Immature natural killer cell (primary cell): ENCODE results near the gene HSPB6. TPM values are rescaled to one million over a fixed set of nuclear protein-coding genes. Genes with fewer than 3 reads are reported as not detected.
"Not testable (repeated sequence)": the region's sequence is repeated elsewhere in the genome, so short reads cannot be mapped to it uniquely, and the experiment has no call there.

ENCODE experiments used
- DNase-seq, 3 donors: peaks; one replicate each; pipeline ENCODE4 v3.0.0; 2022; ENCODE audit warnings: mixed read lengths in 1 of 3
- H3K27ac Mint-ChIP-seq, 6 donors: one replicate each; pipeline ENCODE4 v1.8.0; 2020; ENCODE audit warnings: mixed read lengths in 6 of 6, mild to moderate bottlenecking in 5 of 6, inconsistent platforms in 4 of 6, moderate library complexity in 3 of 6
- H3K27me3 Mint-ChIP-seq, 3 donors: one replicate each; pipeline ENCODE4 v1.8.0; 2020 to 2021; ENCODE audit warnings: low read depth in 3 of 3, mild to moderate bottlenecking in 3 of 3, mixed read lengths in 3 of 3, moderate library complexity in 3 of 3, inconsistent platforms in 1 of 3
- H3K36me3 Mint-ChIP-seq, 3 donors: one replicate each; pipeline ENCODE4 v1.8.0; 2020; ENCODE audit warnings: mixed read lengths in 3 of 3, inconsistent platforms in 2 of 3, mild to moderate bottlenecking in 2 of 3
- H3K4me1 Mint-ChIP-seq, 2 donors: one replicate each; pipeline ENCODE4 v1.8.0; 2020; ENCODE audit warnings: inconsistent platforms in 2 of 2, mild to moderate bottlenecking in 2 of 2, mixed read lengths in 2 of 2, moderate library complexity in 1 of 2
- H3K4me3 Mint-ChIP-seq, 5 donors: one replicate each; pipeline ENCODE4 v1.8.0; 2020; ENCODE audit warnings: mild to moderate bottlenecking in 5 of 5, mixed read lengths in 5 of 5, inconsistent platforms in 3 of 5, moderate library complexity in 3 of 5
- H3K9me3 Mint-ChIP-seq, 6 donors: one replicate each; pipeline ENCODE4 v1.8.0; 2020; ENCODE audit warnings: mild to moderate bottlenecking in 6 of 6, mixed read lengths in 6 of 6, inconsistent platforms in 4 of 6, moderate library complexity in 3 of 6
- polyA plus RNA-seq, 3 donors: library from polyadenylated mRNA; unstranded; fragments of 300-500 nt; fragmentation: Illumina TruSeq; gene quantifications; one replicate each; pipeline ENCODE4 v1.2.3, GENCODE V29; 2021

Gene HSPB6, protein sequence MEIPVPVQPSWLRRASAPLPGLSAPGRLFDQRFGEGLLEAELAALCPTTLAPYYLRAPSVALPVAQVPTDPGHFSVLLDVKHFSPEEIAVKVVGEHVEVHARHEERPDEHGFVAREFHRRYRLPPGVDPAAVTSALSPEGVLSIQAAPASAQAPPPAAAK
- polyA plus RNA-seq: not detected

DNA sequence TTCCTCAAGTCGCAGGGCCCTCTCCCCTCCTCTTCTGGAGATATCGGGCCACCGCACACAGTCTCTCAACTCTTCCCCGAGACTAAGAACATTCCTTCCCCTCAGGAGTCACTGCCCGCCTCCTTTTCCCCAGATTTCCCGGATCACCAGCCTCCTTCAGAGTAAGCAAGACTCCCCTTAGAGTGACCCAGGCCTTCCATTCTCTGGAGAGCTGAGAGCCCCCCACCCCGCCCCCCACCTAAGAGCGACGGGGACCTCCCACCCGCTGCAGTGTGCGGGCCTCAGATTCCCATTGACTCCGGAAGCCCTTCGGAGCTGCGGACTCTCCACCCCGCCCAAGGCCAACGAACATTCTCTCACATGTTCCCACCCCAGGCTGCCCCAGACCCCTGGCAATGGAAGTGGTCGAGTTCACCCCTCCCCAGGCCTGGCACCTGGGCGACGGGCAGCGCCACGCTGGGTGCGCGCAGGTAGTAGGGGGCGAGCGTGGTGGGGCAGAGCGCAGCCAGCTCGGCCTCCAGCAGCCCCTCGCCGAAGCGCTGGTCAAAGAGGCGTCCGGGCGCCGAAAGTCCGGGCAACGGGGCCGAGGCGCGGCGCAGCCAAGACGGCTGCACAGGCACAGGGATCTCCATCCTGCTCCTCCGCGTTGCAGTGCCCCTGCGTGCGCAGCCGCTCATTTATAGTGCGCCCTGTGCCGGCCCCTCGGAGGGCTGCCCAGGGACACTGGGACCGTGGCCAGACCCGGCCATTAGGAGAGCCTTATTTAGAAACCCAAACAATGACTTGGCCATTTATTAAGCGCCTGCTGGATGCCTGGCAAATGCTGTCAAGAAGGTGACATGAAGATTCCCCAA, at the start of gene HSPB6:
TSS of gene HSPB6 (minus strand) at position 653 of the 854 bp plus-strand sequence. CDS start at position 632, 21 bp downstream.
- peak within 1 kb of the TSS; percentile 88 to 98 (median 94) for H3K4me3 Mint-ChIP-seq

DNA sequence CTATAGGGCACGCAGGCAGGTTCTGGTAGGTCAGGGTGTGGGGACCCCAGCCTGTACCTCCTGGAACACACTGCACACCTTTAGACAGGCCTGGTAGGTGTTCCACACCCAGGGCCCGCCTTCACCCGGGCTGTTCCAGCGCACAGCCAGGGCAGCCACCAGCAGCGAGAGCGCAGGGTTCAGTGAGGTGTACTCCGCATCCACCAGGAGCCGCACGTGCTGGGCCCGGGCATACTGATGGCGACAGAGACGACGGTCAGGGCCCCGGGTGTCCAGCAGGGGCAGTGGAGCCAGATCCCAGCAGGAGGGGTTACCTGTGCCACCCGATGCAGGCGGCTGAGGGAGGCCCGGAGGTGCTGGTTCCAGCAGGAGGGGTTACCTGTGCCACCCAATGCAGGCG, 49.8 kb upstream of the HSPB6 start:
- no peak for DNase-seq
- Mint-ChIP-seq H3K27me3 (peaks cover 0 to 8% (median 3%) of the 10 kb centered on the region in 3 donors), H3K4me1 (peaks cover 20 to 26% of the 10 kb centered on the region in 2 donors), H3K4me3 (no peak overlapping the region), H3K9me3 (no peaks in the 10 kb centered on the region), H3K36me3 (no peaks in the 10 kb centered on the region), H3K27ac (no peak overlapping the region)

More for the DNA sequence above, at the start of gene HSPB6:
- Mint-ChIP-seq H3K9me3 (no peaks in the 10 kb centered on the region), H3K27ac (peak within 1 kb of the TSS; percentile 85 to 98 (median 94)), H3K36me3 (peaks cover 0 to 19% (median 3%) of the 10 kb centered on the region in 3 donors), H3K27me3 (peaks cover 7 to 12% (median 9%) of the 10 kb centered on the region in 3 donors), H3K4me1 (peaks cover 25 to 32% of the 10 kb centered on the region in 2 donors)
- DNase-seq: no peak

DNA sequence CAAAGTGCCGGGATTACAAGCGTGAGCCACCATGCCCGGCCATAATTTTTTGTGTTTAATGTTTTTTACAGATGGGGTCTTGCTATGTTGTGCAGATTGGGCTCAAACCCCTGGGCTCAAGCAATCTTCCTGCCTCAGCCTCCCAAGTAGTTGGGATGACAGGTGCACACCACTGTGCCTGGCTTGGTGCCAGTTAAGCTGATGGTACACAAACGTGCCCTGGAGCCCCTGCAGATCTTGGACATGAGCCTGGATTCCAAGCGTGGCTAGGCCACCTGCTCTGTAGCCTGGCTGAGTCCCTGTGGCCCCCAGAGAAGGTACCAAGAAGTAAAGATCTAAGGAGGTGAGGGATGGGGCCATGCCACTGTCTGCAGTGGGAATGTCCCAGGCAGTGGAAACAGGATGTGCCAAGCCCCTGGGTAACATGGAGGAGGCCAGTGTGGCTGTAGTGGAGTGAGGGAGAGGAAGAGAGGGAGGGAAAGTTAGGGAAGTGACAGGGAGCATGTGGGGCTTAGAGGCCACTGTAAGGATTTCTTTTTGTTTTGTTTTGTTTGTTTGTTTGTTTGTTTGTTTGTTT, 48.8 kb upstream of the HSPB6 start:
- Mint-ChIP-seq H3K27ac (no peak overlapping the region), H3K4me1 (peaks cover 20 to 26% of the 10 kb centered on the region in 2 donors), H3K9me3 (no peaks in the 10 kb centered on the region), H3K27me3 (peaks cover 0 to 8% (median 2%) of the 10 kb centered on the region in 3 donors), H3K4me3 (no peak overlapping the region), H3K36me3 (no peaks in the 10 kb centered on the region)
- no peak for DNase-seq

DNA sequence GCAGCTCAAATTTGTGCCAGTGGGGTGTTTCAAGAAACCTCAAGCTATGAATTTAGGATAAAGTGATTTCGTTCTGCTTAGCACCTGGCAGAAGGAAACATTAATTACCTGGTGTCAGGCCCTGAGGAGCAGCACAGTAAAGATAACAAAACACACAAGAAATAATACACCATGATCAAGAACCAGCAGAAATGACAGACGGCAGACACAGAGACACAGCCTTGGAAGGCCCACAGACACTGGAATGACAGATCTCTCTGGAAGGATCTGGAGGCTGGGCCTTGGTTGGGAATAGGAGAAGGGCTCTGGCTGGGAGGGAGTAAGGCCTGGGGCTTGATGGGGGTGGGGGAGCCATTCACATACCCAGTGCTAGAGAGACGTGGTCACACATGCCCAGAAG, 45.0 kb upstream of the HSPB6 start:
- DNase-seq: no peak
- Mint-ChIP-seq H3K36me3 (no peaks in the 10 kb centered on the region), H3K4me3 (peak overlapping the region in 1 of 5 donors; percentile 5), H3K4me1 (peaks cover 20 to 30% of the 10 kb centered on the region in 2 donors), H3K27ac (peak overlapping the region in 1 of 6 donors; percentile 6), H3K27me3 (peaks cover 5 to 7% (median 5%) of the 10 kb centered on the region in 3 donors), H3K9me3 (no peaks in the 10 kb centered on the region)

DNA sequence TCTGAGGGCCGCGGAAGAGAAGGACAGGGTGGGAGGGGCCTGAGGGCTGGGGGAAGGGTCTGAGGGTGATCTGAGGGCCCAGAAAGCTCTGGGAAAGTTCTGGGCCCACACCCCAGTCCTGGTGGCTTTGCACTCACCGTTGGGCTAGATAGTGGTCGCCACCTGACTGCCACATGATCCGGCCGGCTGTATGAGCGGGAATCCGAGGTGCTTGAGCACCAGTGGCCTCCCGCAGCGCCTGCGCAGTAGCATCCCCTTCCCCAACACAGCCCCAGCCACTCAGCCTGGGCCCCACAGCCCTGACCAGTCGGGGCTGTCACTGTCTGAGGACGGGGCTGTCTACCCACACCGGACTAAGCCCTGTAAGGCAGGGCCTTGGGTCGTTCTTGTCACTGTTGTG, 40.8 kb upstream of the HSPB6 start:
- peak overlapping the region in 1 of 6 donors; percentile 53 for H3K27ac Mint-ChIP-seq
- H3K4me1 Mint-ChIP-seq: peaks cover 0 to 8% of the 10 kb centered on the region in 2 donors
- peak overlapping the region in 1 of 5 donors; percentile 21 for H3K4me3 Mint-ChIP-seq
- no peaks in the 10 kb centered on the region for H3K36me3 Mint-ChIP-seq
- H3K27me3 Mint-ChIP-seq: peaks cover 3 to 7% (median 5%) of the 10 kb centered on the region in 3 donors
- peak in 1 of 3 donors; percentile 8 for DNase-seq
- no peaks in the 10 kb centered on the region for H3K9me3 Mint-ChIP-seq

DNA sequence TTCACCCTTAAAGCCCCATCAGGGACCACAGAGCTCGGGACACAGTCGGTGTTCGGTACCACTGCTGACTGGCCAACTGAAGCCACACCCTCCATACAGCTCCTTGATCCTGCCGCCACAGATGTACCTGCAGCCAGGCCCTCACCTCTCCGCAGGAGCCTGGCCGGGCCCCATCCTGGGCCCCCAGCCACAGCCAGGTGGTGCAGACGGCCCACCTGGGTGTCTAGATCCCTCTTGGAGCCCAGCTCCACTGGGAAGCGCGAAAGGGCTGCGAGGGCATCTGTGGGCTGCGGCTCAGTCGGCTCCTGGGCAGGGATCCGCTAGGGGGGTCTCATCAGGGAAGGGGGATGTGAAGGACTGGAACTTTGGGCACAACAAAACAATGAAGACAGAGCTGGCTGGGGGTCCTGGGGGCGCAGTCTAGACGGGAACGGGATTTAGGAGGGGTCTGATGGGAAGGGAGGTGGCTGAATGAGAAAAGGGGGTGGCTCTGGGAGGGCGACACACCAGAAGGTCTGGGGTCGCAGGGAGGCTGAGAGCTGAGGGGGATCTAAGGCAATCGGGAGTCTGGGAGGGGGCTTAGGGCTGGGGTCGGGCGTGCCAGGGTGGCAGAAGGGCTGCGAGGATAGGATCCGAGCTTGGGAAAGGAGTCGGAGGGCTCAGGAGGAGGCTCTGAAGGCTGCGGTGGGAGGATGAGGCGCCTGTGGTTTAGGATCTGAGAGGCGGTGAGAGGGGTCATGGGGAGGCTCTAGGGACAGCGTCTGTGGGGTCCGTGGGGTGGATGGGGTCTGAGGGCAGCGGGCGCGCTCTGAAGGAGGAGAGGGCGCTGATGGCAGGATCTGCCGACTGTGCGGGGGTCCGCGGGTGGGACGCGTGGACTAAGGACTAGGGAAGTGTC, 40.1 kb upstream of the HSPB6 start:
- H3K9me3 Mint-ChIP-seq: no peaks in the 10 kb centered on the region
- peaks cover 3 to 9% (median 5%) of the 10 kb centered on the region in 3 donors for H3K27me3 Mint-ChIP-seq
- no peak overlapping the region for H3K27ac Mint-ChIP-seq
- H3K36me3 Mint-ChIP-seq: no peaks in the 10 kb centered on the region
- peak overlapping the region in 2 of 5 donors; percentile 21 to 44 for H3K4me3 Mint-ChIP-seq
- DNase-seq: no peak
- H3K4me1 Mint-ChIP-seq: peaks cover 0 to 6% of the 10 kb centered on the region in 2 donors

DNA sequence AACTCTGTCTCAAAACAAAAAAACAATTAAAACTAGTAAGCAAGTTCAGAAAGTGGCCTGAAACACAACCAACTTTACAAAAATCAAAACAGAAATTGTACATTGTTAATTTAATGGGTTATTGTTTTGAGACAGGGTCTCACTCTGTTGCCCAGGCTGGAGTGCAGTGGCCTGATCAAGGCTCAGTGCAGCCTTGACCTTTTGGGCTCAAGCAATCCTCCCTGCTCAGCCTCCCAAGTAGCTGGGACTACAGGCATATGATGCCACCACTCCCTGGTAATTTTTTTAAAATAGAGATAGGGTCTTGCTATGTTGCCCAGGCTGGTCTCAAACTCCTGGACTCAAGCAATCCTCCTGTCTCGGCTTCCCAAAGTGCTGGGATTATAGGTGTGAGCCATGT, 38.7 kb upstream of the HSPB6 start:
- DNase-seq, H3K27me3 Mint-ChIP-seq, H3K4me3 Mint-ChIP-seq, H3K27ac Mint-ChIP-seq, H3K4me1 Mint-ChIP-seq, H3K9me3 Mint-ChIP-seq, H3K36me3 Mint-ChIP-seq: not testable (repeated sequence)

DNA sequence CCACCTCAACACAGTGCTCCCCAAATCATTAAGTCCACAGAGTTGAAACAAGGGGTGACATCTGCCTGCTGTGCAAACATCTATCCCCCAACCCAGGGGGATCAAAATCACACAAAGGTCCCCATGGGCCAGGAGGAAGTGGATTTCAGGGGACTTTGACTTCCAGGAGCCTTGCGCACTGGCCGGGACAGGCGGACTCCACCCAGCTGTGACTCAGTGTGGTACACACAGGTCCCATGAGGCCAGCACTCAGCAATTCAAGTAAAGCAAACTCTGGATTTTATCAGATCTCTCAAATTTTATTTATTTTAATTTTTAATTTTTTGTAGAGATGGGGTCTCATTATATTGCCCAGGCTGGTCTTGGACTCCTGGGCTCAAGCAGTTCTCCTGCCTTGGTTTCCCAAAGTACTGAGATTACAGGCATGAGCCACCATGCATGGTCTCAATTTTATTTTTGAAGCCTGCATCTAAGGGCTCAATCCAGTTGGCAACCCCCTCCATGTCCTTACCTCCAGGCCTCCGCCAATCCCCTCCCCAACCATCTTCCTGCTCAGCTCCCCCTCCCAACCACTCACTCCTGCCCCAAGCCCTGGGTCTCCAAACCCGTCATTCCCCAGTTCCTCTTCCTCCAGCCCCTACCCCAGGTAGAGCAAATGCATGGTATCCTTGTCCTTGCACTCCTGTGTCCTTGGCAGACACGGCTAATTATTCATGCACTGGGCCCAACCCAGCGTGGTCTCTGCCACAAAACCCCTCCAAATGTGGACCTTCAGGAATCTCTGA, 36.7 kb upstream of the HSPB6 start:
- H3K9me3 Mint-ChIP-seq: no peaks in the 10 kb centered on the region
- peaks cover 3 to 8% (median 5%) of the 10 kb centered on the region in 3 donors for H3K27me3 Mint-ChIP-seq
- H3K4me3 Mint-ChIP-seq: no peak overlapping the region
- no peaks in the 10 kb centered on the region for H3K36me3 Mint-ChIP-seq
- no peak overlapping the region for H3K27ac Mint-ChIP-seq
- no peak for DNase-seq
- H3K4me1 Mint-ChIP-seq: peaks cover 0 to 4% of the 10 kb centered on the region in 2 donors

DNA sequence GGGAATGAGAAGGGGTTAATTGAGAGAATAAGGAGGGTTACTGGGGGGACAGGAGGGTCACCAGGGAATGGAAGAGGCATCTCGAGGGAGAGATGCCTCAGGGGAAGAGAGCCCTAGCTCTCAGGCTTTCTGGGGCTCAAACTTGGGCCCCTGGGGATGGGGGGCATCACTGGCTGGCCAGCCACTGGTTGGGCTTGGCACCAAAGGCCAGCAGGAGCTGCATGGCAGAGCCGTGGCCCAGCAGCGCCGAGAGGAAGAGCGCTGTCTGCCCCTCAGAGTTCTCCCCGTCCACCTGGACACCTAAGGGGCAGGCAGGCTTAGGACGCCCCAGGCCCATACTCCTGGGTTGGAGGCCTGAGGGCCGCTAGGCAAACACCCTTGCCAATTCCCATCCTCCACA, 36.1 kb upstream of the HSPB6 start:
- Mint-ChIP-seq H3K27me3 (peaks cover 3 to 4% (median 3%) of the 10 kb centered on the region in 3 donors), H3K27ac (no peak overlapping the region), H3K4me1 (peaks cover 0 to 4% of the 10 kb centered on the region in 2 donors), H3K4me3 (no peak overlapping the region), H3K9me3 (no peaks in the 10 kb centered on the region), H3K36me3 (no peaks in the 10 kb centered on the region)
- no peak for DNase-seq

DNA sequence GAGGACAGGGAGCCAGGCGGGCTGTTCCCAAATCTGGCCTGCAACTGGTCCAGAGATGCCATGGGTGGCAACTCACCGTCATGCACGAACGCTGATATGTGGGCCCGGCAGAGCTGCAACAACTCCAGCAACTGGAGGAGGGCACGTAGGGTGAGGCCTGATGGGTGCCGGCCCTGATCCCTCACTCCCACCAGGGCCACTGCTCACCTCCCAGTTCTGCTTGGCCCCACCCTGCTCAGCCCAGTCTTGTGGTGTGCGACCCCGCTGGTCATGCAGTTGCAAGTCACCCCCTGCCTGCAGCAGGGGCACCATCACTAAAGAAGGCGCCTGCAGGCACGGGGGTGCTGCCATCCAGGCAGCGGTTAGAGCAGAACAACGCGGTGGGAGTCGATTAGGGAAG, 35.5 kb upstream of the HSPB6 start:
- Mint-ChIP-seq H3K4me3 (no peak overlapping the region), H3K4me1 (peaks cover 0 to 2% of the 10 kb centered on the region in 2 donors), H3K9me3 (no peaks in the 10 kb centered on the region), H3K27me3 (peaks cover 3 to 4% (median 3%) of the 10 kb centered on the region in 3 donors), H3K27ac (no peak overlapping the region), H3K36me3 (no peaks in the 10 kb centered on the region)
- no peak for DNase-seq

DNA sequence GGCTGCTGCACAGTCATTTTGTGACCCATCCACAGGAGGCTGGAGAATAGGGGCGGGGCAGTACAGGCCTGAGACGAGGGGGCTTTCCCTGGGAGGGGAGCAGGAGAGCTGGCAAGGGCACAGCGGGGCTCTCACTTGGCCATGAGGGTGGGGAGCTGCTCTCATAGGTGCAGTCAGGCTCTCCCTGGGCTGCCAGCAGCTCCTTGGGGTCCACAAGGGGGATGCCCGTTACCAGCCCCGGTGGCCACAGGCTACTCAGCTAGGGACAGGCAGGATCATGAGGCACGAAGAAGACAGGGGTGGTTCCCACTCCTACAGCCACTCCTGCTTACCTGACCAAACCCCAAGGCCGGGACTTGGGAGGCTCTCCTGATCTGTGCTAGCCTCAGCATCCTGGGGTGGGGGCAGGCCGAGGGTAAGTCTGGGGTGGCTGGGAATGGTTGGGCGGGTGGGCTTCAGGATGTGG, 35.0 kb upstream of the HSPB6 start:
- DNase-seq: no peak
- Mint-ChIP-seq H3K27me3 (peaks cover under 1 to 4% (median 2%) of the 10 kb centered on the region in 3 donors), H3K27ac (no peak overlapping the region), H3K4me1 (no peaks in the 10 kb centered on the region), H3K36me3 (no peaks in the 10 kb centered on the region), H3K9me3 (no peaks in the 10 kb centered on the region), H3K4me3 (no peak overlapping the region)

DNA sequence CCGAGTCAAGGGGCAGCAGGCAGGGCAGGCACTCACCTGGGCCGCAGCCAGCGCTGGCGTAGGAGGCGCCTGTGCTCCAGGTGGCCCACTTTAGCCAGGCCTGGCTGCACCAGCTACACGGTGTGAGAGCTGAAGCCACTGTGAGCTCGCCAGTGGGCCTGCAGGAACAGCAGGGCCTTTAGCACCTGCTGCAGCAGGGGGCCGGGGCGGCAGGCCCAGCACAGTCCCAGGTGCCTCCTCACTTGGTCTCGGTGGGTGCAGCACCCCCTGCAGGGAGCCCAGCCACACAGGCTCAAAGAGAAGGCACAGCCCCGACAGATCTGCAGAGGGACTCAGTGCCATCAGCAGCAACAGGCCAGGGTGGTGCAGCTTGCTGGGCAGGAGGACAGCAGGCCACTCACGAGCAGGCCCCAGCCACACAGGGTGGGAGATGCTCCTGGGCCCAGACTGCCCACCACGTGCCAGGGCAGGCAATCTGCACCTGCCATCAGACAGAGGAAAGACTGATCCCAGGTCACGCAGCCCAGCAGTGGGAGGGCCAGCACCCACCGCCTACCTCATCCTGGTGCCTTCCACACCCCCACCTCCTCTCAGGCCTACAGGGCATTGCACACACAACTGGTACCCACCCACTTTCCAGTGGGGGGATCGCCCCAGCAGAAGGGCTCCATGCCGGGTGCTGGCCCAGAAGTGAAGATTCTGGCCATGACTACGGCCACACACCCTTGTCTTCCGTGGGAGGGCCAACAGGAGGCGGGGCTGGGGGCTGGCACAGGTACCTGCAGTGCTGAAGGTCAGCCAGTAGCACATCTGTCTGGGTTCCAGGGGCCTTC, 34.4 kb upstream of the HSPB6 start:
- no peaks in the 10 kb centered on the region for H3K36me3 Mint-ChIP-seq
- H3K27me3 Mint-ChIP-seq: peaks cover 0 to 4% (median 0%) of the 10 kb centered on the region in 3 donors
- no peak overlapping the region for H3K27ac Mint-ChIP-seq
- DNase-seq: no peak
- no peaks in the 10 kb centered on the region for H3K4me1 Mint-ChIP-seq
- H3K4me3 Mint-ChIP-seq: no peak overlapping the region
- H3K9me3 Mint-ChIP-seq: no peaks in the 10 kb centered on the region
